ENCODE measurements around the gene PIK3CB. TPM values are rescaled to one million over a fixed set of nuclear protein-coding genes. Genes with fewer than 3 reads are reported as not detected.
"Not testable (repeated sequence)": the region's sequence is repeated elsewhere in the genome, so short reads cannot be mapped to it uniquely, and the experiment has no call there.

Gene PIK3CB
- polyA plus RNA-seq, 3 donors, result 14.1 to 33.6 (median 20.4) TPM

DNA sequence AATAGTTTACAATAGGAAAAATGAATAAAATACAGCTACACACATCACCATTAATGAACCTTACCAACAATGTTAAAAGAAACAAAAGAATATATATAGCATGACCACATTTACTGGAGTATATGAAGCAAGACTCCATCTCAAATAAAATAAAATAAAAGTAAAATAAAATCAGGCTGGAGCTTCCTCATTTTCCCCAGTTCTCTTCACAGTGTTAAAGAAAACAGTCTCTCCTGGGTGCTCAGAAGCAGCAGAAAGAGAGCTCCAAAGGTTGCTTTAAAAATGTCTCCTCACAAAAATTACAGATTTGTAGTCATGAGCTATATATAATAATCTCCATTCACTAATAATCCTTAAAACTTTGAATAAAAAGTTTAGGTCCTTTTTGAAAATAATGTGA lies 48.8 kb downstream of the PIK3CB start:
- DNase-seq, result peak in 1 of 3 donors; percentile 31
- H3K27ac Mint-ChIP-seq, result peak overlapping the region in 6 of 7 donors; percentile 80 to 100 (median 86)
- H3K36me3 Mint-ChIP-seq, result peaks cover 6 to 35% of the 10 kb centered on the region in 2 donors
- H3K4me2 ChIP-seq (replicated peaks; ENCODE audit: extremely low read depth, low read length, poor library complexity, severe bottlenecking), result peak overlapping the region; percentile 27
- H3K4me3 ChIP-seq (replicated peaks in 1 of 3; ENCODE audit: low read depth in 2 of 3, low read length in 3 of 3), result no peak overlapping the region
- no peaks in the 10 kb centered on the region for H3K27me3 ChIP-seq (ENCODE audit: control insufficient read depth in 2 of 2, insufficient read depth in 2 of 2, low read length in 2 of 2)
- peak overlapping the region; percentile 76 to 88 for H3K27ac ChIP-seq (ENCODE audit: low read depth in 1 of 2, low read length in 2 of 2)
- no peaks in the 10 kb centered on the region for H4K20me1 ChIP-seq (ENCODE audit: insufficient read depth, low read length)
- H2AFZ ChIP-seq (ENCODE audit: insufficient read depth, low read depth, low read length, poor library complexity, severe bottlenecking), result no peak overlapping the region
- H3K4me1 ChIP-seq (ENCODE audit: control insufficient read depth in 1 of 2, insufficient read depth in 2 of 2, low read length in 2 of 2), result peaks cover 31 to 41% of the 10 kb centered on the region in 2 donors
- intact Hi-C loops (cut with micrococcal nuclease), result no loop called here
- TF ChIP-seq, protein P1, sequence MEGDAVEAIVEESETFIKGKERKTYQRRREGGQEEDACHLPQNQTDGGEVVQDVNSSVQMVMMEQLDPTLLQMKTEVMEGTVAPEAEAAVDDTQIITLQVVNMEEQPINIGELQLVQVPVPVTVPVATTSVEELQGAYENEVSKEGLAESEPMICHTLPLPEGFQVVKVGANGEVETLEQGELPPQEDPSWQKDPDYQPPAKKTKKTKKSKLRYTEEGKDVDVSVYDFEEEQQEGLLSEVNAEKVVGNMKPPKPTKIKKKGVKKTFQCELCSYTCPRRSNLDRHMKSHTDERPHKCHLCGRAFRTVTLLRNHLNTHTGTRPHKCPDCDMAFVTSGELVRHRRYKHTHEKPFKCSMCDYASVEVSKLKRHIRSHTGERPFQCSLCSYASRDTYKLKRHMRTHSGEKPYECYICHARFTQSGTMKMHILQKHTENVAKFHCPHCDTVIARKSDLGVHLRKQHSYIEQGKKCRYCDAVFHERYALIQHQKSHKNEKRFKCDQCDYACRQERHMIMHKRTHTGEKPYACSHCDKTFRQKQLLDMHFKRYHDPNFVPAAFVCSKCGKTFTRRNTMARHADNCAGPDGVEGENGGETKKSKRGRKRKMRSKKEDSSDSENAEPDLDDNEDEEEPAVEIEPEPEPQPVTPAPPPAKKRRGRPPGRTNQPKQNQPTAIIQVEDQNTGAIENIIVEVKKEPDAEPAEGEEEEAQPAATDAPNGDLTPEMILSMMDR (IDR thresholded peaks at IDR 0.05), result no peak
- H3K27me3 Mint-ChIP-seq (ENCODE audit: low read depth in 3 of 3), result no peaks in the 10 kb centered on the region
- peaks cover 0 to 17% of the 10 kb centered on the region in 2 donors for H3K36me3 ChIP-seq (replicated peaks in 1 of 2; ENCODE audit: control insufficient read depth in 1 of 2, insufficient read depth in 2 of 2, low read length in 2 of 2)
- no peak overlapping the region for H3K9ac ChIP-seq (ENCODE audit: insufficient read depth, low read length, poor library complexity, severe bottlenecking)
- peaks cover 77% of the 10 kb centered on the region for H3K79me2 ChIP-seq (ENCODE audit: insufficient read depth, low read length)
- H3K9me3 ChIP-seq (replicated peaks in 1 of 2; ENCODE audit: control insufficient read depth in 1 of 2, insufficient read depth in 1 of 2, low read length in 2 of 2), result no peaks in the 10 kb centered on the region
- H3K9me3 Mint-ChIP-seq, result no peaks in the 10 kb centered on the region
- H3K4me3 Mint-ChIP-seq, result no peak overlapping the region
- peaks cover 35% of the 10 kb centered on the region for H3K4me1 Mint-ChIP-seq

- H2AFZ ChIP-seq (ENCODE audit: insufficient read depth, low read depth, low read length, poor library complexity, severe bottlenecking); H3K4me3 ChIP-seq (replicated peaks in 1 of 3; ENCODE audit: low read depth in 2 of 3, low read length in 3 of 3); intact Hi-C loops (cut with micrococcal nuclease); H3K9me3 Mint-ChIP-seq; H3K4me2 ChIP-seq (replicated peaks; ENCODE audit: extremely low read depth, low read length, poor library complexity, severe bottlenecking); H3K27me3 ChIP-seq (ENCODE audit: control insufficient read depth in 2 of 2, insufficient read depth in 2 of 2, low read length in 2 of 2); H3K9me3 ChIP-seq (replicated peaks in 1 of 2; ENCODE audit: control insufficient read depth in 1 of 2, insufficient read depth in 1 of 2, low read length in 2 of 2); DNase-seq; H4K20me1 ChIP-seq (ENCODE audit: insufficient read depth, low read length); H3K4me3 Mint-ChIP-seq; H3K27me3 Mint-ChIP-seq (ENCODE audit: low read depth in 3 of 3); H3K9ac ChIP-seq (ENCODE audit: insufficient read depth, low read length, poor library complexity, severe bottlenecking): not testable (repeated sequence)
- Mint-ChIP-seq H3K27ac (peak overlapping the region in 6 of 7 donors; percentile 83 to 100 (median 88)), H3K36me3 (peaks cover 6 to 34% of the 10 kb centered on the region in 2 donors), H3K4me1 (peaks cover 32% of the 10 kb centered on the region)
- Histone ChIP-seq H3K4me1 (ENCODE audit: control insufficient read depth in 1 of 2, insufficient read depth in 2 of 2, low read length in 2 of 2) (peaks cover 28 to 38% of the 10 kb centered on the region in 2 donors), H3K36me3 (replicated peaks in 1 of 2; ENCODE audit: control insufficient read depth in 1 of 2, insufficient read depth in 2 of 2, low read length in 2 of 2) (peaks cover 0 to 17% of the 10 kb centered on the region in 2 donors), H3K79me2 (ENCODE audit: insufficient read depth, low read length) (peaks cover 78% of the 10 kb centered on the region), H3K27ac (ENCODE audit: low read depth in 1 of 2, low read length in 2 of 2) (peak overlapping the region in 1 of 2 donors; percentile 88)
- WGBS (ENCODE audit: insufficient coverage), result 7% methylated on average over 3 of the region's 7 CpGs
These were observed 49.3 kb downstream of the PIK3CB start for GRCh38 chr3:138785362-138785857.

Data from CD14-positive monocyte (primary cell).